HG02884 (cell line): Measurements from ENCODE around the gene GLIS1.

ENCODE experiments used
- ATAC-seq: cut with Tn5 transposase; IDR thresholded peaks from one replicate; pipeline ENCODE4 v1.9.1; 2021; ENCODE audit warnings: mild to moderate bottlenecking, moderate library complexity; ENCODE audit not compliant: unreplicated experiment

Gene GLIS1

GRCh38 chr1:53600561-53600960 is 138.4 kb downstream of the GLIS1 start:
- no peak for ATAC-seq

GRCh38 chr1:53600001-53600400 is 139.0 kb downstream of the GLIS1 start:
- ATAC-seq: no peak

- no peak for ATAC-seq
Measured at GRCh38 chr1:53599481-53599880, 139.5 kb downstream of the GLIS1 start.

GRCh38 chr1:53598966-53599365 is 140.0 kb downstream of the GLIS1 start:
- no peak for ATAC-seq

- ATAC-seq: no peak
Measured at GRCh38 chr1:53595906-53596305, 143.1 kb downstream of the GLIS1 start.

- no peak for ATAC-seq
Measured at GRCh38 chr1:53594391-53595180, 144.4 kb downstream of the GLIS1 start.

- ATAC-seq: no peak
Measured at GRCh38 chr1:53593758-53594380, 145.1 kb downstream of the GLIS1 start.

GRCh38 chr1:53592985-53593757 is 145.8 kb downstream of the GLIS1 start:
- no peak for ATAC-seq

- ATAC-seq: no peak
Measured at GRCh38 chr1:53592521-53592982, 146.4 kb downstream of the GLIS1 start.

GRCh38 chr1:53591924-53592323 is 147.0 kb downstream of the GLIS1 start:
- no peak for ATAC-seq

GRCh38 chr1:53590531-53591515 is 148.1 kb downstream of the GLIS1 start:
- ATAC-seq: no peak

GRCh38 chr1:53590104-53590503 is 148.9 kb downstream of the GLIS1 start:
- ATAC-seq: no peak

GRCh38 chr1:53589043-53589887 is 149.7 kb downstream of the GLIS1 start:
- no peak for ATAC-seq

GRCh38 chr1:53588053-53588779 is 150.7 kb downstream of the GLIS1 start:
- ATAC-seq: no peak

- no peak for ATAC-seq
Measured at GRCh38 chr1:53587252-53587988, 151.5 kb downstream of the GLIS1 start.

- no peak for ATAC-seq
Measured at GRCh38 chr1:53586765-53587164, 152.2 kb downstream of the GLIS1 start.

- no peak for ATAC-seq
Measured at GRCh38 chr1:53585565-53585964, 153.4 kb downstream of the GLIS1 start.

- ATAC-seq: no peak
Measured at GRCh38 chr1:53585129-53585528, 153.8 kb downstream of the GLIS1 start.
